ENCODE results near the gene PRKCE.

PRKCE gene

DNA sequence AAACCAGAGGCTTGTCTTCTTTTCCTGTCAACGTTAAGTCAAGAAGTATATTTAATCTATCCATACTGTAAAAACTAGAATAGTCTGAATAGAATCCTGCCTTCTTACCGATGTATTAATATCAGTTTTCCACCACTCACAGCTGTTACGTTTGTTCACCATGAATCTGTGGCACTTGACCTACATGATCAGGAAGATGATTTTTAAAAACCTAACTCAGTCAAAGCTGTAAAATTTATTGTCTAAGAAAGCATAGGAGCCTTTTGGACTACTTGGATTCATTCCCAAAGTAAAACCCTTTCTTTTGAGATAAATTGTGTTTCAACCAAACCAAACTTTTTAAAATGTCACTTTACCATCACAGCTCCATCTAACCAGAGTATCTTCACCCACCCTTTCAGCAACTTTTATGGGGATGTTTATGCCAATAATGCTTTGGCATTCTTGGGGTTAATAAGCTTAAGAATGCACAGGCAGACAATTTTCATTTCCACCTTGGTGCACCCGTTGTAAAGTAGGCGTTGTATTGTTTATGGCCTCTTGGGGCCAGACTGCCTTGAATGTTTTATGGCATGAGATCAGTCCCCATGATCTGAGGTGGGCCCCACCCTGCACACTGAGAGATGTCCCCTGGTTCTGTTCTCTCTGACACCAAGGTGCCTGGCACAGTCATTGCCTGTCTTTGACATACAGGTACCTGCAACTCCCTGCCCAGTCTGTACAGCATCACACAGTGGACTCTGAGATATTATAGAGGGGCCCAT is 469.5 kb downstream of the PRKCE start:
- POLR2A ChIA-PET (ENCODE audit: low non-redundant PET) = no interaction called here
- TF ChIP-seq, protein P1, sequence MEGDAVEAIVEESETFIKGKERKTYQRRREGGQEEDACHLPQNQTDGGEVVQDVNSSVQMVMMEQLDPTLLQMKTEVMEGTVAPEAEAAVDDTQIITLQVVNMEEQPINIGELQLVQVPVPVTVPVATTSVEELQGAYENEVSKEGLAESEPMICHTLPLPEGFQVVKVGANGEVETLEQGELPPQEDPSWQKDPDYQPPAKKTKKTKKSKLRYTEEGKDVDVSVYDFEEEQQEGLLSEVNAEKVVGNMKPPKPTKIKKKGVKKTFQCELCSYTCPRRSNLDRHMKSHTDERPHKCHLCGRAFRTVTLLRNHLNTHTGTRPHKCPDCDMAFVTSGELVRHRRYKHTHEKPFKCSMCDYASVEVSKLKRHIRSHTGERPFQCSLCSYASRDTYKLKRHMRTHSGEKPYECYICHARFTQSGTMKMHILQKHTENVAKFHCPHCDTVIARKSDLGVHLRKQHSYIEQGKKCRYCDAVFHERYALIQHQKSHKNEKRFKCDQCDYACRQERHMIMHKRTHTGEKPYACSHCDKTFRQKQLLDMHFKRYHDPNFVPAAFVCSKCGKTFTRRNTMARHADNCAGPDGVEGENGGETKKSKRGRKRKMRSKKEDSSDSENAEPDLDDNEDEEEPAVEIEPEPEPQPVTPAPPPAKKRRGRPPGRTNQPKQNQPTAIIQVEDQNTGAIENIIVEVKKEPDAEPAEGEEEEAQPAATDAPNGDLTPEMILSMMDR (conservative IDR thresholded peaks at IDR 0.05; ENCODE audit: low read depth) = no peak
- no peak for DNase-seq (ENCODE audit: low spot score)
- CTCF ChIA-PET = interaction anchor here (0.6 kb wide), 1 partner anchor 127 kb away, joined by 3 read pairs; no protein-coding TSS in a partner anchor
- H3K27ac ChIP-seq = no peak overlapping the region

DNA sequence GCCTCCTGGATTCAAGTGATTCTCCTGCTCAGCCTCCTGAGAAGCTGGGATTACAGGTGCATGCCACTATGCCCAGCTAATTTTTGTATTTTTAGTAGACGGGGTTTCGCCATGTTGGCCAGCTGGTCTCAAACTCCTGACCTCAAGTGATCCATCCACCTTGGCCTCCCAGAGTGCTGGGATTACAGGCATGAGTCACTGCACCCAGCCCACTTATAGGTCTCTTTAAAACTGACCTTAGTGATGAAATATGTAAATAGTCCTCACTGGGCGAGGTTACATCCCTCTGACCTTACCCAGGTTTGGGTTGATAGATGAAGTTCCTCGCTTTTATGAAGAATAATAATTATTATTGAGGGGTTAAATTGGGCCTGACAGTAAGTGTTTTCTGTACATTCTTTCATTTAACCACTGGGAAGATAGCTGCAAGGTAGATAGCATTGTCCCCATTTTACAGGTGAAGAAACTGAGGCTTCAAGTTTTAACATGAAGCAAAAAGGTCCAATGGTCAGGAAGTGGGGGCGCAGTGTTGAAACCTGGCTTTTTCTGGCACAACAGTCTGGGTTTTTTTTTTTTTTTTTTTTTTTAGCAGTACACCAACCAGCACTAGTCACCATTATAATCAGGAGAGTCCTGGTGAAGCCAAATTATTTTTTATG is 471.0 kb downstream of the PRKCE start:
- H3K27ac ChIP-seq = no peak overlapping the region
- DNase-seq (ENCODE audit: low spot score) = no peak
- ChIA-PET CTCF (interaction anchor here (0.8 kb wide), 1 partner anchor 14 kb away, joined by 4 read pairs; no protein-coding TSS in a partner anchor), POLR2A (ENCODE audit: low non-redundant PET) (no interaction called here)
- TF ChIP-seq, protein P1 (conservative IDR thresholded peaks at IDR 0.05; ENCODE audit: low read depth) = no peak

DNA sequence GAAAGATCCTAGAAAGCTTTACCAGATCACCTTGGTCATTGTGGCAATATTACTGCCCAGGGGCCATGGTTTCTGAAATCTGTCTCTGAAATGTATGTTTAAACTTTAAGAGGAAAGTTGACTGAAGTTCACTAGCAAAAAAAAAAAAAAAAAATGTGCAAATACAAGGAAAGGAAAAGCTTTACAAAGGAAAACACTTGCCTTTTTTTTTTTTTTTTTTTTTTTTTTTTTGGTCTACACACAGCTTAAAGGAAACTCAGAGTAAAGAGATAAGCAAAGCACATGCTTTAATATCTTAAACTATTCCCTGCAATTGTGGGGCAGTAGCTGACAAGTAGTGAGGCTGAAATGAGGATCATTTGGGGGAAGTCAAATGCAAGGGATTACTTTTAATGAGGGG is 471.5 kb downstream of the PRKCE start:
- CTCF ChIA-PET = interaction anchor here (0.8 kb wide), 1 partner anchor 13 kb away, joined by 4 read pairs; no protein-coding TSS in a partner anchor
- no peak for DNase-seq (ENCODE audit: low spot score)
- no peak overlapping the region for H3K27ac ChIP-seq
- TF ChIP-seq, protein P1 (conservative IDR thresholded peaks at IDR 0.05; ENCODE audit: low read depth) = no peak
- POLR2A ChIA-PET (ENCODE audit: low non-redundant PET) = no interaction called here

DNA sequence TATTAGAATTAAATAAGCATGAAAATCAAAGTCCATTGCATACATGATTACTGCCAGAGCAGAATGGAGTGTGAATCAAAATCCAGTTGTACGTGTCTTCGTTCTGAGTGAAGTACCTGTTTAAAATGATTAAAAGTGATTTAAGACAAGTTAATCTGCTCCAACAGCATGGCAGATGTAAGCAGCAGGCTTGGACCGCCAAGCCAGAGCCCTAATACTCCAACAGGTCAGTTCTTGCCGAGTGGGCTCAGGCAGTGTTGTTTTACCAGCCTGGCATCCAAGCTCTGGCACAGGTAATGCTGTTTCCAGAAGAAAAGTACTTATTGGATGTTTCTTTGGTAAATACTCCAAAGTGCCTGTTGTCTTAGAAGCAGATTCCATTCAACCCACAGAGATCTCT is 474.3 kb downstream of the PRKCE start:
- CTCF ChIA-PET = no interaction called here
- no peak overlapping the region for H3K27ac ChIP-seq
- TF ChIP-seq, protein P1 (conservative IDR thresholded peaks at IDR 0.05; ENCODE audit: low read depth) = no peak
- no peak for DNase-seq (ENCODE audit: low spot score)
- POLR2A ChIA-PET (ENCODE audit: low non-redundant PET) = no interaction called here

DNA sequence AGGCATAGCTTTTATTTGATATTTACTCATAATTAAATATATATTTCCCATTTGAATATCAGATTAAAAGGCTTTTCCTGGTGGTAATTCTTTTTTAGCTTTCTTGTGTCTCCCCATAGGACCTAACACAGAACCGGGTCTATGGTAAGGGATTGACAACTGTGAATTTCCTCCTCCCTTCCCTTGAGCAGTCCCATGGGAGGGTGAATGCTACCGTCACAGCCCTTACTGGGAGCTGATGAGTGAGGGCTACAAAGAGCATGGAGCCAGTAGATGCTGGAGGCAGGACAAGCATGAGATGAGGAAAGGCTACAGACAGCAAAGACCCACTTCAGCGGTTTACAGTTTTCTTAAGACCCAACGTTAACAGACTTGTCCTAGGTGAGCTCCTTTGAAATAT is 475.1 kb downstream of the PRKCE start:
- CTCF ChIA-PET = interaction anchor here (0.5 to 0.7 kb wide), 2 partner anchors 27 to 288 kb away, joined by 3 to 4 read pairs; no protein-coding TSS in a partner anchor
- no peak overlapping the region for H3K27ac ChIP-seq
- DNase-seq (ENCODE audit: low spot score) = no peak
- TF ChIP-seq, protein P1 (conservative IDR thresholded peaks at IDR 0.05; ENCODE audit: low read depth) = no peak
- POLR2A ChIA-PET (ENCODE audit: low non-redundant PET) = no interaction called here

DNA sequence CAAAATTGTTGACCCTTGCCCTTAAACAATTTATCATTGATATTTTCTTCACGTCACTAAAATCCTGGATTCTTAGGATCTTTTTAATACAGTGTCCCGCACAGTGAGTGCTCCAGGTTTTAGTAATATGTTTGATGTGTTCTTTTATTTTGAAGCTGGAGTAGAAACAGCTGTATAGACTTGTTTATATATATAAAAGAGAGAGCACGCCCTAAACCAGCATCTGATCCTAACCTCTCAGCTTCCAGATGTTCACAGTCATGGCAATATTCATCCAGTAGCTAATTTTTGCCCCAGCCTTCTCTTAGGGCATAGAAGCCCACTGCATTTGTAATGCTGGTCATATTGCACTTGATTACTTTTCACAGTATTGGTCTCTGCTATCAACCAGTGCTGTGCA is 475.7 kb downstream of the PRKCE start:
- no peak for DNase-seq (ENCODE audit: low spot score)
- no peak overlapping the region for H3K27ac ChIP-seq
- TF ChIP-seq, protein P1 (conservative IDR thresholded peaks at IDR 0.05; ENCODE audit: low read depth) = no peak
- ChIA-PET POLR2A (ENCODE audit: low non-redundant PET) (no interaction called here), CTCF (no interaction called here)

All from RWPE1 (cell line).